Measurements from ENCODE around the gene MAPT. TPM values are rescaled to one million over a fixed set of nuclear protein-coding genes. Genes with fewer than 3 reads are reported as not detected.
"Not testable (repeated sequence)": the region's sequence is repeated elsewhere in the genome, so short reads cannot be mapped to it uniquely, and the experiment has no call there.

The MAPT gene
- polyA plus RNA-seq, 2 donors = 4.5 to 4.7 TPM

- Histone ChIP-seq H3K9me3 (ENCODE audit: control insufficient read depth in 2 of 2, insufficient read depth in 1 of 2, low read depth in 1 of 2, low read length in 1 of 2) (peaks cover 0 to 2% of the 10 kb centered on the region in 2 donors), H3K27ac (ENCODE audit: low read depth in 2 of 2, low read length in 1 of 2) (no peak overlapping the region), H3K4me1 (ENCODE audit: control insufficient read depth in 2 of 2, insufficient read depth in 2 of 2, low read length in 1 of 2) (no peaks in the 10 kb centered on the region), H3K4me3 (ENCODE audit: low read depth in 1 of 2, low read length in 2 of 2) (no peak overlapping the region), H3K27me3 (ENCODE audit: control insufficient read depth in 1 of 2, insufficient read depth in 2 of 2, low read length in 2 of 2) (no peaks in the 10 kb centered on the region), H3K36me3 (ENCODE audit: control insufficient read depth in 2 of 2, insufficient read depth in 2 of 2, low read length in 1 of 2) (no peaks in the 10 kb centered on the region)
- 40 to 41% methylated on average over 10 of the region's 10 CpGs for WGBS, 2 donors
These were observed 36.2 kb upstream of the MAPT start for GRCh38 chr17:45857977-45858708.

- H3K36me3 ChIP-seq (ENCODE audit: control insufficient read depth in 2 of 2, insufficient read depth in 2 of 2, low read length in 1 of 2) = no peaks in the 10 kb centered on the region
- no peaks in the 10 kb centered on the region for H3K4me1 ChIP-seq (ENCODE audit: control insufficient read depth in 2 of 2, insufficient read depth in 2 of 2, low read length in 1 of 2)
- WGBS, 2 donors = 71 to 77% methylated on average over 7 of the region's 7 CpGs
- no peak overlapping the region for H3K4me3 ChIP-seq (ENCODE audit: low read depth in 1 of 2, low read length in 2 of 2)
- H3K27ac ChIP-seq (ENCODE audit: low read depth in 2 of 2, low read length in 1 of 2) = no peak overlapping the region
- H3K27me3 ChIP-seq (ENCODE audit: control insufficient read depth in 1 of 2, insufficient read depth in 2 of 2, low read length in 2 of 2) = peaks cover 0 to 3% of the 10 kb centered on the region in 2 donors
- peaks cover 0 to 2% of the 10 kb centered on the region in 2 donors for H3K9me3 ChIP-seq (ENCODE audit: control insufficient read depth in 2 of 2, insufficient read depth in 1 of 2, low read depth in 1 of 2, low read length in 1 of 2)
These were observed 33.2 kb upstream of the MAPT start for GRCh38 chr17:45861165-45861564.

DNA sequence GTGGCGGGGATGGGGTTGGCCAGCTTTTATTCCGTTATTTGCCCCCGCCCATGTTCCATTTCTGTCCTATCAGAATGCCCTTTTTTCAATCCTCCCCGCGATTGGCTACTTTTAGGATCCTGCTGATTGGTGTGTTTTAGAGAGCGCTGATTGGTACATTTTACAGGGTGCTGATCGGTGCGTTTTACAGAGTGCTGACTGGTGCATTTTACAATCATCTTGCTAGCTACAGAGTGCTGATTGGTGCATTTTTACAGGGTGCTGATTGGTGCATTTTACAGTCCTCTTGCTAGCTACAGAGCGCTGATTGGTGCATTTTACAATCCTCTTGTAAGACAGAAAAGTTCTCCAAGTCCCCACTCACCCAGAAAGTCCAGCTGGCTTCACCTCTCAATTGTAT lies 32.2 kb upstream of the MAPT start:
- H3K4me3 ChIP-seq (ENCODE audit: low read depth in 1 of 2, low read length in 2 of 2); H3K36me3 ChIP-seq (ENCODE audit: control insufficient read depth in 2 of 2, insufficient read depth in 2 of 2, low read length in 1 of 2); H3K9me3 ChIP-seq (ENCODE audit: control insufficient read depth in 2 of 2, insufficient read depth in 1 of 2, low read depth in 1 of 2, low read length in 1 of 2); H3K27ac ChIP-seq (ENCODE audit: low read depth in 2 of 2, low read length in 1 of 2); H3K4me1 ChIP-seq (ENCODE audit: control insufficient read depth in 2 of 2, insufficient read depth in 2 of 2, low read length in 1 of 2); H3K27me3 ChIP-seq (ENCODE audit: control insufficient read depth in 1 of 2, insufficient read depth in 2 of 2, low read length in 2 of 2): not testable (repeated sequence)
- WGBS, 2 donors = 85 to 87% methylated on average over 9 of the region's 9 CpGs

- WGBS, 2 donors = 43 to 57% methylated on average over 6 of the region's 6 CpGs
- Histone ChIP-seq H3K4me3 (ENCODE audit: low read depth in 1 of 2, low read length in 2 of 2) (no peak overlapping the region), H3K27me3 (ENCODE audit: control insufficient read depth in 1 of 2, insufficient read depth in 2 of 2, low read length in 2 of 2) (peaks cover 0 to 3% of the 10 kb centered on the region in 2 donors), H3K36me3 (ENCODE audit: control insufficient read depth in 2 of 2, insufficient read depth in 2 of 2, low read length in 1 of 2) (no peaks in the 10 kb centered on the region), H3K4me1 (ENCODE audit: control insufficient read depth in 2 of 2, insufficient read depth in 2 of 2, low read length in 1 of 2) (no peaks in the 10 kb centered on the region), H3K9me3 (ENCODE audit: control insufficient read depth in 2 of 2, insufficient read depth in 1 of 2, low read depth in 1 of 2, low read length in 1 of 2) (peaks cover 0 to 2% of the 10 kb centered on the region in 2 donors), H3K27ac (ENCODE audit: low read depth in 2 of 2, low read length in 1 of 2) (no peak overlapping the region)
These were observed 30.3 kb upstream of the MAPT start for GRCh38 chr17:45863857-45864654.

DNA sequence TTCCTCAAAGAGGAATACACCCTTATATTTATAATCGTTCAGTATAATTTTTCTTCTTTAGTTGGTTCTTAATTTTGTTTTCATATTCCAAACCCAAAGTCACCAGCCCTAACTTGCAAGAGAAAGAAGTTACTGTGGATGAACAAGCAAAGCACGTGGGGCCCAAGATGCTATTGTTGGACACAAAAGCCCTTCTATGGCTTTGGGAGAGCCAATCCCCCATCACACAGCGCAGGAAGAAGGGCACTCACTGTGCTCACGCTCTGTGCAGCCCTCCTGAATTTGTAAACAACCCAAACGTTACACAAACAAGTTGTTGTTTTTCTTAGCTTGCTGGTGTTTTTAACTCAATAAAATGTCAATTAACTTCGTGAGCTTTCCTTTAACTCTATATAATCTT lies 27.2 kb upstream of the MAPT start:
- Histone ChIP-seq H3K36me3 (ENCODE audit: control insufficient read depth in 2 of 2, insufficient read depth in 2 of 2, low read length in 1 of 2) (no peaks in the 10 kb centered on the region), H3K9me3 (ENCODE audit: control insufficient read depth in 2 of 2, insufficient read depth in 1 of 2, low read depth in 1 of 2, low read length in 1 of 2) (peaks cover 0 to under 1% of the 10 kb centered on the region in 2 donors), H3K4me3 (ENCODE audit: low read depth in 1 of 2, low read length in 2 of 2) (no peak overlapping the region), H3K27ac (ENCODE audit: low read depth in 2 of 2, low read length in 1 of 2) (no peak overlapping the region), H3K4me1 (ENCODE audit: control insufficient read depth in 2 of 2, insufficient read depth in 2 of 2, low read length in 1 of 2) (no peaks in the 10 kb centered on the region), H3K27me3 (ENCODE audit: control insufficient read depth in 1 of 2, insufficient read depth in 2 of 2, low read length in 2 of 2) (peaks cover 0 to 3% of the 10 kb centered on the region in 2 donors)
- 66 to 74% methylated on average over 6 of the region's 6 CpGs for WGBS, 2 donors

DNA sequence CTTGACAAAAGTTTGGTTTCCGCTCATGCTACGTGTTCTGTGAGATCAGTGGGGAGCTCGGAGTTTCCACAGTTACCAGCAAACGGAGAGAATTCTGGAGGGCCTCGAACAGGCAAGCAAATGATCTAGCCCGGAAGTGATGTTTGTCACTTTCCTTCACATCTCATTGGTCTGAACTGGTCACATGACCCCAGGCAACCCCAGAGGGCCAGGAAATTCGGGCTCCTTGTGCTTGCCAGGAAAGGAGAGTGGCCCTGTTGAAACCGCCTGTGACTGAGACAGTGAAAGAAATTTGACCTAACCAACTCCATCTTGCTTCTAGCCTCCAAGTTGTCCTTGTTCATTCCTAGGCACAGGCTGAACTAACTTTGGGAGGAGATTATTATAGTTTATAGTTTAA lies 26.7 kb upstream of the MAPT start:
- Histone ChIP-seq H3K36me3 (ENCODE audit: control insufficient read depth in 2 of 2, insufficient read depth in 2 of 2, low read length in 1 of 2) (no peaks in the 10 kb centered on the region), H3K27ac (ENCODE audit: low read depth in 2 of 2, low read length in 1 of 2) (no peak overlapping the region), H3K27me3 (ENCODE audit: control insufficient read depth in 1 of 2, insufficient read depth in 2 of 2, low read length in 2 of 2) (peaks cover 0 to 3% of the 10 kb centered on the region in 2 donors), H3K4me1 (ENCODE audit: control insufficient read depth in 2 of 2, insufficient read depth in 2 of 2, low read length in 1 of 2) (no peaks in the 10 kb centered on the region), H3K4me3 (ENCODE audit: low read depth in 1 of 2, low read length in 2 of 2) (no peak overlapping the region), H3K9me3 (ENCODE audit: control insufficient read depth in 2 of 2, insufficient read depth in 1 of 2, low read depth in 1 of 2, low read length in 1 of 2) (no peaks in the 10 kb centered on the region)
- WGBS, 2 donors = 62 to 64% methylated on average over 8 of the region's 8 CpGs

DNA sequence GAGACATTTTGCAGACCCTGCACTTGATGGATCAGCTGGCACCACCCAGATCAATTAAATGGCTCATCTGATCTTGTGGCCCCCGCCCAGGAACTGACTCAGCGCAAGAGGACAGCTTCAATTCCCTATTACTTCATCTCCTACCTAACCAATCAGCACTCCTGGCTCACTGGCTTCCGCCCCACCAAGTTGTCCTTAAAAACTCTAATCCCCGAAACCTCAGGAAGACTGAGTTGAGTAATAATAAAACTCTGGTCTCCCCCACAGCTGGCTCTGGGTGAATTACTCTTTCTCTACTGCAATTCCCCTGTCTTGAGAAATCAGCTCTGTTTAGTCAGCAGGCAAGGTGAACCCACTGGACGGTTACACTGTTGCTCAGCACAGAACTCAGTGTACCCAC lies 26.1 kb upstream of the MAPT start:
- Histone ChIP-seq H3K36me3 (ENCODE audit: control insufficient read depth in 2 of 2, insufficient read depth in 2 of 2, low read length in 1 of 2) (no peaks in the 10 kb centered on the region), H3K27me3 (ENCODE audit: control insufficient read depth in 1 of 2, insufficient read depth in 2 of 2, low read length in 2 of 2) (peaks cover 0 to 3% of the 10 kb centered on the region in 2 donors), H3K4me1 (ENCODE audit: control insufficient read depth in 2 of 2, insufficient read depth in 2 of 2, low read length in 1 of 2) (no peaks in the 10 kb centered on the region), H3K27ac (ENCODE audit: low read depth in 2 of 2, low read length in 1 of 2) (no peak overlapping the region), H3K4me3 (ENCODE audit: low read depth in 1 of 2, low read length in 2 of 2) (no peak overlapping the region), H3K9me3 (ENCODE audit: control insufficient read depth in 2 of 2, insufficient read depth in 1 of 2, low read depth in 1 of 2, low read length in 1 of 2) (no peaks in the 10 kb centered on the region)
- WGBS, 2 donors = 61 to 72% methylated on average over 5 of the region's 5 CpGs

DNA sequence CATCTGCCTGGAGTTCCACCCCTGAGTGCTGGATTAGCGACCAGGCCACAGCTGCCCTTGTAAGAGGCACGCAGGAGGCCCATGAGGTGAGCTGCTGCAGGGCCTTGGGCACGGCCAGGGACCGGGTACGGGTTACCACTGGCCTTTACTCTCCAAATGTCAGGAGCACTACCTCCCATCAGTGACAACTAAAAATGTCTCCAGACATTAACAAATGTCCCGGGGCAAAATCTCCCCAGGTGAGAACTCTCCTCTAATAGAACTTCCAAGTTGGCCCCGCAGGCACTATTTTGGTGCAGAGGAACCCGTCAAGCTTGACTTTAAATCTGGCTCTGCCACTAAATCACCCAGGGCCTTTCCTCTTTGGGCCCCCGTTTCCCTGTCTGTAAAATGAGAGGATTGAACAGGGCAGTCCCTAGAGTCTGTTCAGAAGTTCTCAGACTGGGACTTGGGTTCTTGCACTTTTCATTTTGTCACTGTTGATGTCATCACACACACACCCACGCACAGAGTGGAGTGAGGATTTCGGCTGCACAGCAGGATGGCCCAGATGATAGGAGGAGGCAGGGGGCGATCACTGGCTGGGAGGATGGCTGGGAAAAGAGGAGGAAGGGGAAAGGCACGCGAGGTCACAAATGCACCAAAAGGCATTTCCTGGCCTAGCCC lies 24.5 kb upstream of the MAPT start:
- H3K27ac ChIP-seq (ENCODE audit: low read depth in 2 of 2, low read length in 1 of 2) = no peak overlapping the region
- no peaks in the 10 kb centered on the region for H3K36me3 ChIP-seq (ENCODE audit: control insufficient read depth in 2 of 2, insufficient read depth in 2 of 2, low read length in 1 of 2)
- H3K27me3 ChIP-seq (ENCODE audit: control insufficient read depth in 1 of 2, insufficient read depth in 2 of 2, low read length in 2 of 2) = no peaks in the 10 kb centered on the region
- no peak overlapping the region for H3K4me3 ChIP-seq (ENCODE audit: low read depth in 1 of 2, low read length in 2 of 2)
- H3K4me1 ChIP-seq (ENCODE audit: control insufficient read depth in 2 of 2, insufficient read depth in 2 of 2, low read length in 1 of 2) = no peaks in the 10 kb centered on the region
- H3K9me3 ChIP-seq (ENCODE audit: control insufficient read depth in 2 of 2, insufficient read depth in 1 of 2, low read depth in 1 of 2, low read length in 1 of 2) = no peaks in the 10 kb centered on the region
- WGBS, 2 donors = 66 to 68% methylated on average over 14 of the region's 14 CpGs

GRCh38 chr17:45870342-45870974 lies 23.9 kb upstream of the MAPT start:
- H3K27ac ChIP-seq (ENCODE audit: low read depth in 2 of 2, low read length in 1 of 2) = no peak overlapping the region
- H3K4me1 ChIP-seq (ENCODE audit: control insufficient read depth in 2 of 2, insufficient read depth in 2 of 2, low read length in 1 of 2) = no peaks in the 10 kb centered on the region
- H3K27me3 ChIP-seq (ENCODE audit: control insufficient read depth in 1 of 2, insufficient read depth in 2 of 2, low read length in 2 of 2) = no peaks in the 10 kb centered on the region
- H3K4me3 ChIP-seq (ENCODE audit: low read depth in 1 of 2, low read length in 2 of 2) = no peak overlapping the region
- no peaks in the 10 kb centered on the region for H3K36me3 ChIP-seq (ENCODE audit: control insufficient read depth in 2 of 2, insufficient read depth in 2 of 2, low read length in 1 of 2)
- 35 to 43% methylated on average over 4 of the region's 4 CpGs for WGBS, 2 donors
- H3K9me3 ChIP-seq (ENCODE audit: control insufficient read depth in 2 of 2, insufficient read depth in 1 of 2, low read depth in 1 of 2, low read length in 1 of 2) = no peaks in the 10 kb centered on the region

Measured in esophagus (tissue), 2 donors.